Measurements from ENCODE around the gene PCSK4. TPM values are rescaled to one million over a fixed set of nuclear protein-coding genes. Genes with fewer than 3 reads are reported as not detected.

The PCSK4 gene
- total RNA-seq, 1 experiment from 2014 or later = 11.1 TPM

GRCh38 chr19:1510807-1511206 lies 20.7 kb upstream of the PCSK4 start:
- POLR2A ChIA-PET = no interaction called here
- H3K4me3 ChIP-seq (replicated peaks in 1 of 2; ENCODE audit: low read depth in 1 of 2, low read length in 2 of 2) = no peak overlapping the region
- RAD21 ChIA-PET (ENCODE audit: low non-redundant PET in 1 of 2, low total read pairs in 2 of 2, uncharacterized antibody in 2 of 2, unreplicated experiment in 2 of 2) = no interaction called here
- CTCF ChIA-PET = no interaction called here
- no peaks in the 10 kb centered on the region for H3K36me3 ChIP-seq (ENCODE audit: control insufficient read depth in 1 of 2, insufficient read depth in 2 of 2, low read length in 2 of 2)
- BruUV-seq (replicated peaks) = no TSS peak
- H3K9ac ChIP-seq (ENCODE audit: low read length) = no peak overlapping the region
- no peaks in the 10 kb centered on the region for H4K20me1 ChIP-seq (ENCODE audit: insufficient read depth)
- DNase-seq (ENCODE audit: low read depth, low spot score) (no peak), ATAC-seq (no peak)
- 0 out of 2 replicates have a peak overlapping the region, but pooled peaks have one; percentile 13 for H3K4me2 ChIP-seq (ENCODE audit: low read length)
- no peaks in the 10 kb centered on the region for H3K9me3 ChIP-seq (ENCODE audit: control insufficient read depth in 1 of 2, insufficient read depth in 1 of 2, low read depth in 1 of 2, low read length in 2 of 2)
- TF ChIP-seq POLR2AphosphoS5 (IDR thresholded peaks at IDR 0.05; ENCODE audit: low read depth, low read length) (no peak), ATF3 (IDR thresholded peaks at IDR 0.05) (no peak)
- H3K4me1 ChIP-seq (ENCODE audit: control insufficient read depth in 1 of 2, insufficient read depth in 2 of 2, low read length in 2 of 2) = peaks cover 30 to 69% of the 10 kb centered on the region in 2 experiments
- H3K27ac ChIP-seq (ENCODE audit: low read depth, low read length) = peak overlapping the region; percentile 80; the same call in 1 of the 2 replicates
- intact Hi-C loops (cut with micrococcal nuclease) = no loop called here
- H3K79me2 ChIP-seq (ENCODE audit: insufficient read depth, low read length) = peaks cover 10% of the 10 kb centered on the region; the same call in 1 of the 2 replicates
- no peak overlapping the region for H2AFZ ChIP-seq (ENCODE audit: low read depth, low read length, poor library complexity, severe bottlenecking)
- no peaks in the 10 kb centered on the region for H3K9me2 ChIP-seq (ENCODE audit: insufficient read depth)
- H3K27me3 ChIP-seq (ENCODE audit: insufficient read depth, low read length) = no peaks in the 10 kb centered on the region

- peaks cover 10% of the 10 kb centered on the region; the same call in 1 of the 2 replicates for H3K79me2 ChIP-seq (ENCODE audit: insufficient read depth, low read length)
- H3K4me1 ChIP-seq (ENCODE audit: control insufficient read depth in 1 of 2, insufficient read depth in 2 of 2, low read length in 2 of 2) = peaks cover 30 to 69% of the 10 kb centered on the region in 2 experiments
- intact Hi-C loops (cut with micrococcal nuclease) = no loop called here
- H3K9ac ChIP-seq (ENCODE audit: low read length) = no peak overlapping the region
- BruUV-seq (replicated peaks) = no TSS peak
- ChIA-PET CTCF (no interaction called here), RAD21 (ENCODE audit: low non-redundant PET in 1 of 2, low total read pairs in 2 of 2, uncharacterized antibody in 2 of 2, unreplicated experiment in 2 of 2) (no interaction called here), POLR2A (no interaction called here)
- DNase-seq (ENCODE audit: low read depth, low spot score) (no peak), ATAC-seq (no peak)
- 0 out of 2 replicates have a peak overlapping the region, but pooled peaks have one; percentile 13 for H3K4me2 ChIP-seq (ENCODE audit: low read length)
- no peak overlapping the region for H3K4me3 ChIP-seq (replicated peaks in 1 of 2; ENCODE audit: low read depth in 1 of 2, low read length in 2 of 2)
- H4K20me1 ChIP-seq (ENCODE audit: insufficient read depth) = no peaks in the 10 kb centered on the region
- no peak overlapping the region for H2AFZ ChIP-seq (ENCODE audit: low read depth, low read length, poor library complexity, severe bottlenecking)
- no peak overlapping the region; the same call in 1 of the 2 replicates for H3K27ac ChIP-seq (ENCODE audit: low read depth, low read length)
- no peaks in the 10 kb centered on the region for H3K27me3 ChIP-seq (ENCODE audit: insufficient read depth, low read length)
- no peaks in the 10 kb centered on the region for H3K36me3 ChIP-seq (ENCODE audit: control insufficient read depth in 1 of 2, insufficient read depth in 2 of 2, low read length in 2 of 2)
- H3K9me3 ChIP-seq (ENCODE audit: control insufficient read depth in 1 of 2, insufficient read depth in 1 of 2, low read depth in 1 of 2, low read length in 2 of 2) = no peaks in the 10 kb centered on the region
- no peaks in the 10 kb centered on the region for H3K9me2 ChIP-seq (ENCODE audit: insufficient read depth)
- TF ChIP-seq REST (IDR thresholded peaks at IDR 0.05; ENCODE audit: low read depth) = no peak
- TF ChIP-seq ATF3 (IDR thresholded peaks at IDR 0.05) = no peak
- no peak for TF ChIP-seq ZFX (IDR thresholded peaks at IDR 0.05)
- TF ChIP-seq TCF7L2 (IDR thresholded peaks at IDR 0.05; ENCODE audit: borderline replicate concordance, extremely low read depth, insufficient read depth, insufficient read length) = no peak
- TF ChIP-seq CBX3 (IDR thresholded peaks at IDR 0.05; ENCODE audit: low read depth) = no peak
- TF ChIP-seq EZH2 (IDR thresholded peaks at IDR 0.05) = no peak
- TF ChIP-seq ELF1 (IDR thresholded peaks at IDR 0.05; ENCODE audit: borderline replicate concordance, low read depth) = no peak
- TF ChIP-seq POLR2AphosphoS5 (IDR thresholded peaks at IDR 0.05; ENCODE audit: low read depth, low read length) = no peak
- TF ChIP-seq MAX (IDR thresholded peaks at IDR 0.05) = no peak
- no peak for TF ChIP-seq EGR1 (IDR thresholded peaks at IDR 0.05; ENCODE audit: low read depth)
- TF ChIP-seq CEBPB (IDR thresholded peaks at IDR 0.05; ENCODE audit: low read depth) = no peak
- no peak for TF ChIP-seq SP1 (IDR thresholded peaks at IDR 0.05; ENCODE audit: low read depth)
- no peak for TF ChIP-seq POLR2A (IDR thresholded peaks at IDR 0.05; ENCODE audit: borderline replicate concordance, extremely low read depth, insufficient read depth, insufficient read length)
- no peak for TF ChIP-seq YY1 (IDR thresholded peaks at IDR 0.05; ENCODE audit: extremely low read depth, insufficient replicate concordance, low read depth, low read length)
- TF ChIP-seq SIN3A (IDR thresholded peaks at IDR 0.05; ENCODE audit: low read depth) = no peak
- no peak for TF ChIP-seq EZH2phosphoT487 (IDR thresholded peaks at IDR 0.05; ENCODE audit: borderline replicate concordance)
Measured at GRCh38 chr19:1510442-1510806, 20.3 kb upstream of the PCSK4 start.
